GM21619 (cell line): Measurements from ENCODE around the gene RPLP2.

Source experiments
- ATAC-seq: cut with Tn5 transposase; IDR thresholded peaks from one replicate; pipeline ENCODE4 v1.9.1; 2021; ENCODE audit not compliant: unreplicated experiment

RPLP2 gene

GRCh38 chr11:833114-833791 is 23.5 kb downstream of the RPLP2 start:
- no peak for ATAC-seq

GRCh38 chr11:833849-834311 is 24.1 kb downstream of the RPLP2 start:
- no peak for ATAC-seq

GRCh38 chr11:834371-835316 is 24.9 kb downstream of the RPLP2 start:
- ATAC-seq, result no peak

GRCh38 chr11:836274-836673 is 26.5 kb downstream of the RPLP2 start:
- ATAC-seq, result no peak

DNA sequence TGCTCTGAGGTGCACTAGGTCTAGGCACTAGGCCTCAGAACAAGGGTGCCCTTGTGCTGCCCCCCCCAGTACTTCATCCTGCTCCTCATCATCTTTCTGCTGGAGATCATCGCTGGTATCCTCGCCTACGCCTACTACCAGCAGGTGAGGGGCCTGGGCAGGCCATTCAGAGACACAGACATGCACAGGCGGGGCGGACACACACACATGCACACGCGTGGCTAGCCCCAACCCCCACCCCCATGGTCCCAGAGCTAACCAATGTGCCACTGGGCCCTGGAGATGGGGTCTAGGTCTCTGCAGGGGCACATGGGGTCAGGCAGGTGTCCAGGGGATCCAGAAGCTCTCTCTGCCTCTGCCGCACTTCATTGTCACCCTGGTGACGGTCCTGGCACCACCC is 26.9 kb downstream of the RPLP2 start:
- no peak for ATAC-seq

- no peak for ATAC-seq
These were observed 27.6 kb downstream of the RPLP2 start for GRCh38 chr11:837189-837989.

DNA sequence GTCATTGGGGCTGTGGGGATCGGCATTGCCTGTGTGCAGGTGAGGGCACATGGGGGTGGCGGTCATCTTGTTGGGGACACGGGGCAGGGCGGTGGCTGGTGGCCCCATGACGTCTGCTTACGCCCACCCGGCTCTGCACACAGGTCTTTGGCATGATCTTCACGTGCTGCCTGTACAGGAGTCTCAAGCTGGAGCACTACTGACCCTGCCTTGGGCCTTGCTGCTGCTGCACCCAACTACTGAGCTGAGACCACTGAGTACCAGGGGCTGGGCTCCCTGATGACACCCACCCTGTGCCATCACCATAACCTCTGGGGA is 28.2 kb downstream of the RPLP2 start:
- no peak for ATAC-seq

DNA sequence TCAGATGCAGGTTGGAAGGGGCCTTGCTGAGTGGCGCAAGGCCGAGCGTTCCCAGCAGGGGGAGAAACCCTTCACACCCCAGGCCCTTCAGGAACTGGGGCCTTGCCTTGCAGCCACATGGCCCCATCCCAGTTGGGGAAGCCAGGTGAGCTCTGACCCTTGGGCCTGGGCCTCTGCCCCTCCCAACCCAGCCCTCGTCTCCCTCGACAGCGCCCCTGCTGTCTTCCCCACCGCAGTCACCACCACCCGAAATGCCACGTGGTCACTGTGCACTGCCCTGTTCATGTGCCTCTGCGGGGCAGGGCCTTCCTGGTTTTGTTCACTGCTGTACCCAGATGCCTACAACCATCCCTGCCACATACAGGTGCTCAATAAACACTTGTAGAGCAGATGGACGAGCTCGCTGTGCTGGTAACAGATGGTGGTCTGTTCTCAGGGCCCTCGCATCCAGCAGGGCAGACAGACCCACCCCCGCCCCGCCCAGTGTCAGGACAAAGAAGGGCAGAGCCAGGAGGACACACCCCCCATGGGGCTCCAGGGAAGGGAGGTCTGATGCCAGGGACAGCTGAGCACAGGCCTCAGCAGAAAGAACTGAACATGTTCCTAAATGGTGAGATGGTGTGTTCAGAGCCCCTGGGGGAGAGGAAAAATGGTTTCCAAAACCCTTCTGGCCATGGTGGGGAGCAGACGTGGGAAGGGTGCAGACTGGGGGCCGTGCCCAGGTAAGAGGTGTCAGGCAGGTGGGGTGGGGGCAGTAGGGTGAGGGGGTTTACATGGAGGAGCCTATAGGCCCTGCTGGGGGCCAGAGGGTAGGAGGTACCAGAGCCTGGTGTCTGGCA is 28.9 kb downstream of the RPLP2 start:
- no peak for ATAC-seq

DNA sequence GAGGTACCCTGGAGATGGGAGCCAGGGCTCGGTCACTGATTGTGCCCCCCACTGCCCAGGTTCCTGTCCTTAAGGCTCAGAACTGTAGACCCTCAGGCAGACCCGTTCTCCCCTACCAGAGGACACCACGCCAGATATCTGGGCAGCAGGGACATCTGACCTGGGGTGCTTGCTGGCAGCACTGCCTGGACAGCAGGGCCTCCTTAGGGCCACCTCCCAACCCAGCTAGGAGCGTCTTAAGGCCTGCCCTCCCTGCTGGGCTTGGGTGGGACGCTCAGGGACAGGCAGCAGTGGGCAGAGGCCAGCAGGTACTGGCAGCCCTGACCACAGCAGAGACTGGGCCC is 29.5 kb downstream of the RPLP2 start:
- no peak for ATAC-seq

- no peak for ATAC-seq
These were observed 30.3 kb downstream of the RPLP2 start for GRCh38 chr11:839875-840617.

GRCh38 chr11:841981-842369 is 32.2 kb downstream of the RPLP2 start:
- ATAC-seq, result no peak

- ATAC-seq, result peak; percentile 58
These were observed 32.7 kb downstream of the RPLP2 start, which contains the start of the genes POLR2L and TSPAN4 for GRCh38 chr11:842370-843002. TSS of gene POLR2L (minus strand) at chr11:842529. CDS start at chr11:842508, 21 bp downstream. TSS of gene TSPAN4 (plus strand) at chr11:842852. CDS start at chr11:850305, 7,453 bp downstream.

- peak; percentile 11 for ATAC-seq
These were observed 33.4 kb downstream of the RPLP2 start for GRCh38 chr11:843086-843734.

DNA sequence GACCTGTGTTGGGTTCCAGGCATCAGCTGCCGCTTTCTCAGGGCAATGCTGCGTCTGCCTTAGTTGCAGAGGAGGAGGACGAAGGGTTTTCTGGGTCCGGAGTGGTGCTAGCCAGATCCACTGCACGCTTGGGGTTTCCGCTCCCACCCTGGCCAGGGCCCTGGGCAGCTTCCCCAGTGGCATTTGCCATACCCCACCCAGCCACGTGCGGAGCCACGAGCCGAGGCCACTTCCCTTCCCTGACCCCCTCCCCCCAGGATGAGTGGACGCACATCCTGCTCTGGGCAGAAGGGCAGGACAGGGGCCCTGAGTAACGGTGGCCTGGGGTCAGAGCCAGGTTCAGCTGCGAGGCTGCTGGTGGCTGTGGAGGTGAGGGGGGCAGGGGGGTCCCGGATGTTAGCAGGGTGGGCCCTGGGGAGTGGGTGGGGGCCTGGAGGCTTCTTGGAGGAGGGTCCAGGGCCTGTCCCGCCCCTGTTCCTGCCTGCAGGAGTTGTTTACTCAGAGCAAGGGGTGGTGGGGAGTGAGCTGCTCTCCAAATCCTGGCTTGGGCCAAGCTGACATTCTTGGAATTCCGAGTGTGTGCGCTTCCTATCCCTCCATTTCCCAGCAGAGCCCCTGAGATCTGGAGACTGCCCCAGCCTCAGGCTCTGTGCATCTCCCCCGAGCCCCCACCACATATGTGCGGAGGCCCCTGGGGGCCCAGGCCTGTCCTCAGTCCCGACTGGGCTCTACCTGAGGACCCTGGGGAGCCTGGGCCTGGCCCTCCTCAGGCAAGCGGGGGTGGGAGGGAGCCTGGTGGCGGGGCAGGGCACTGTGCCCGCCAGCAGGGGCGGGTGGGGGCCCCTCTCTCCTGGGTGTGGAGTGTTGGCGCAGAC is 34.3 kb downstream of the RPLP2 start:
- ATAC-seq, result no peak

DNA sequence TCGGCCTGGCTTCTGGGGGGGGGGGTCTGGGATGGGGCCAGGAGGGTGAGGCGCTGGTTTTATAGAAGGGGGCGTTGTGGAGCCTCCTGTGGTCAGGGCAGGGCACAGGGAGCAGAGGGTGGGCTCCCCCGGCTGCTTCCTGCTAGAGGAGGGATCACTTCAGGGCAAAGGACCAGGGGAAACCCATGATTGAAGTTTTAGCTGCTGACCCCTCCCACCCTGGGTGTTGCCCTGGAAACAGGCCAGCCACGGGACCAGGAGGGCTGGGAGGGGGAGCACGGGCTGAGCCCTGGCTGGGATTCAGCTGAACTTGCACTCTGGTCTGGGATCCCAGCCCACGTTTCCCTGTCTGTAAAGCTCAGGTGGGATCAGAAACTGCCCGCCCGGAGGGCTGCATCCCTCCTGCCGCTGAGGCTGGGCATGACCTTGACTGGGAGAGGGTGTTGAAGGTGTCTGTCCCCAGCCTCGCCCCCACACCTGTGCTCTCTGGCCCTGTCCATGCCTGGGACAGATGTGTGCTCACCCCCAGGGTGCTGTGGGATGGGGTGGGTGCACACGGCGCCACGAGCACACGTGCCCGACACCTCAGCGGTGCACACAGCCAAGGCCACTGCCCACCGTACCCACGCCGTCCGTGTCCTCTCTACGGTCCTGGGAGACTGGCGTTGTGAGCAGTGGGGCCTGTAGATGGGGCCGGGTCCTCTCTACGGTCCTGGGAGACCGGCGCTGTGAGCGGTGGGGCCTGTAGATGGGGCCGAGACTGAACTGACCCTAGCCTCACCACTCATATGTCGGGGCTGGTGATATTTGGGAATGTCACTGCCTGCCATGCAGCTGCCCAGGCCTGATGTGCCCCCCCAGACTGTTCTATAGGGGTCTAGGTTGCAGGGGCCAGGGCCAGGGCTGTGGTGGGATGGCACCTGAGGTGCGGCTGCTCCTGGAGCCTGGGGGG is 35.2 kb downstream of the RPLP2 start:
- no peak for ATAC-seq

DNA sequence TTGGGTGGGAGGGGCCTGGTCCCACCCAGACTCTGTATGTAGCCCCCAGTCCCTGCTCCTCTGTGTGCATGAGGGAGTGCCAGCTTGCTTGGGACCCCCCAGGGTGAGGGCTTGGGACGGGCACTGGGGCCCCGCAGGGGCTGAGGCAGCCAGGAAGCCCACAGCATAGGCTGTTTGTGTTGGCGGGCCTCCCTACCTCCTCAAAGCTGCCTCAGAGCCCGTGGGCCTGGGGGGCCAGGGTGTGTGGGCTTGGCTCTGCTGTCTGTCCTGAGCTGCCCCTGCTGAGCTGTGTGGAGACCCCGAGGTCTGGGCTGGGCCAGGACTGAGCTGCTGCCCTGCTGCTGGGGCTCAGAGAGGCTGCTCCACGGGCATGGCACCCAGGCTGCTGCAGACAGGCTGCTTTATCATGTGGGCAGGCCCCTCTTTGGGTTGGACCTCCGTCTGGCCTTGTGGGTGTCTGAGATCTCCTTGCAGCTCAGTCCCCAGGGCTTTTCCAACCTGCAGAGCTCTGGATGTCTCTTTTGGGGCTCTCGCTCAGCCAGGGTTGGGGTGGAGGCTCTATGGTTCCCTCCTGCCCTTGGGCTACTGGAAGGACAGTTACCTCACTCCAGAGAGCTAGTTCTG is 36.2 kb downstream of the RPLP2 start:
- ATAC-seq, result no peak
